ENCODE measurements around the gene NINL. TPM values are rescaled to one million over a fixed set of nuclear protein-coding genes. Genes with fewer than 3 reads are reported as not detected.
"Not testable (repeated sequence)": the region's sequence is repeated elsewhere in the genome, so short reads cannot be mapped to it uniquely, and the experiment has no call there.

NINL gene
- total and polyA plus RNA-seq, 10 donors = 3.1 to 16.1 (median 8.1) TPM

DNA sequence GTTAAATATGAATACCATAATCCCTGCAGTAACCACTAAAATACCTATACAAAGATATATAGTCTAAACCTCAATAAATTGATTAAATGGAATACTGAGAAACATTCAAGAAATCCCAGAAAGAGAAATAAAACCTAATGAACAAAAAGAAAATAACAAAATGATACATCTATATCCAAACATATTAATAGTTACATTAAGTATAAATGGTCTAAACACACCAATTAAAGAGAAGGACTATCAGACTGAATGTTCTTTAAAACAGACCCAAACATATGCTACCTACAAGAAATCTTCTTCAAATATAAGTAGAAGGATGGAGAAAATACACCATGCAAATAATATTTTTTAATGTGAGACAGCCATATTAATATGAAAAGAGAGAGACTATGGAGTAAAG, 22.0 kb downstream of the NINL start:
- intact Hi-C loops (cut with DNase I; ENCODE audit: low total_unique reads) = no loop called here
- no peak for DNase-seq

DNA sequence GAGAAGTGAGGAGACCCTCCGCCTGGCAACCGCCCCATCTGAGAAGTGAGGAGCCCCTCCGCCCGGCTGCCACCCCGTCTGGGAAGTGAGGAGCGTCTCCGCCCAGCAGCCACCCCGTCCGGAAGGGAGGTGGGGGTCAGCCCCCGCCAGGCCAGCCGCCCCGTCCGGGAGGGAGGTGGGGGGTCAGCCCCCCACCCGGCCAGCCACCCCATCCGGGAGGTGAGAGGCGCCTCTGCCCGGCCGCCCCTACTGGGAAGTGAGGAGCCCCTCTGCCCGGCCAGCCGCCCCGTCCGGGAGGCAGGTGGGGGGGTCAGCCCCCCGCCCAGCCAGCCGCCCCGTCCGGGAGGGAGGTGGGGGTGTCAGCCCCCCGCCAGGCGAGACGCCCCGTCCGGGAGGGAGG, 23.6 kb downstream of the NINL start:
- H3K4me3 ChIP-seq; H3K36me3 ChIP-seq; H3K9me3 ChIP-seq; H3K4me1 ChIP-seq; intact Hi-C loops (cut with DNase I; ENCODE audit: low total_unique reads); DNase-seq; H3K27ac ChIP-seq; H3K27me3 ChIP-seq (replicated peaks in 1 of 7): not testable (repeated sequence)
- 91 to 100% (median 94%) methylated on average over 3 to 31 of the region's 31 CpGs; no CpG with 5 or more reads in 2 of the 5 donors for WGBS, 5 donors

More for the DNA sequence above, 22.0 kb downstream of the NINL start:
- TF ChIP-seq POLR2AphosphoS5 (IDR thresholded peaks at IDR 0.05) = no peak
- Histone ChIP-seq H3K36me3 (no peaks in the 10 kb centered on the region), H3K4me1 (no peaks in the 10 kb centered on the region), H3K27ac (no peak overlapping the region), H3K4me3 (no peak overlapping the region), H3K9me3 (no peaks in the 10 kb centered on the region), H3K27me3 (replicated peaks in 1 of 7) (no peaks in the 10 kb centered on the region)

DNA sequence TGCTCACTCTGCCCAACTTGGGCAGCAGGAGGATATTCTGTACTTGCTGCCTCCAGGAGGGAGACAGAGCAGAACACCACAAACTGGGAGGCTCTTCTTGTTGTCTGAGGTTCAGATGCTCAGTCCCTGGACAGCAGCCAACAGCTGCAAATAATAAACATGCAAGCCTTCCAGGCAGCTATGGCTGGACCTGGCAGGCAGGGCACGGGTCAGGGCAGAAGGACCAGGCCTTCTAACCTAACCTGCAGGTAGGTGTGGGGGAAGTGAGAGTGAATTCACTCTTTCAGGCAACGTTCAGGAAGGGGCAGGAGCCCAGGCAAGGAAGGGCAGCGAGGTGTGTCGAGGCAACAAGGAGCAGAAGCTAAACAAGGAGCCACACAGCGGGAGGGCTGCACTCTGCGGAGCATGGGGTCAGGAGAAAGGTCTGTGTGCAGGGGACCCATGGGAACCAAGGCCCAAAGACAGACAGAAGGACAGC, 31.5 kb downstream of the NINL start:
- 68 to 76% (median 71%) methylated on average over 6 of the region's 6 CpGs for WGBS, 5 donors
- H3K36me3 ChIP-seq = no peaks in the 10 kb centered on the region

DNA sequence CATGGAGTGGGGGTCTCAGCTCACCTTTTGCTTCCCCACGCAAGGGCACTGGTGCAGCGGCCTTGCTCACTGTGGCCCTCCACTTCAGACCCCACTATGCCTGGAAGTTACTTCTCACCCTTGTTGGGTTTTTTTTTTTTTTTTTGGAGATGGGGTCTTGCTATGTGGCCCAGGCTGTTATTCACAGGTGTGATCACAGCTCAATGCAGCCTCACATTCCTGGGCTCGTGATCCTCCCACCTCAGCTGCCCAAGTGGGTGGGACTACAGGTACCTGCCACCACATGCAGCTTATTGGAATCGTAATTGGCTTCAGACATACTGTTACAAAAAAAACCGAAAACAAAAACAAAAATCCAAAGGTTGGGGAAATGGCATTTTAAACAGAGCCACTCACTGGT, 32.4 kb downstream of the NINL start:
- TF ChIP-seq POLR2AphosphoS5 (IDR thresholded peaks at IDR 0.05) (no peak), POLR2A (IDR thresholded peaks at IDR 0.05) (no peak)
- TF ChIP-seq, protein P1, sequence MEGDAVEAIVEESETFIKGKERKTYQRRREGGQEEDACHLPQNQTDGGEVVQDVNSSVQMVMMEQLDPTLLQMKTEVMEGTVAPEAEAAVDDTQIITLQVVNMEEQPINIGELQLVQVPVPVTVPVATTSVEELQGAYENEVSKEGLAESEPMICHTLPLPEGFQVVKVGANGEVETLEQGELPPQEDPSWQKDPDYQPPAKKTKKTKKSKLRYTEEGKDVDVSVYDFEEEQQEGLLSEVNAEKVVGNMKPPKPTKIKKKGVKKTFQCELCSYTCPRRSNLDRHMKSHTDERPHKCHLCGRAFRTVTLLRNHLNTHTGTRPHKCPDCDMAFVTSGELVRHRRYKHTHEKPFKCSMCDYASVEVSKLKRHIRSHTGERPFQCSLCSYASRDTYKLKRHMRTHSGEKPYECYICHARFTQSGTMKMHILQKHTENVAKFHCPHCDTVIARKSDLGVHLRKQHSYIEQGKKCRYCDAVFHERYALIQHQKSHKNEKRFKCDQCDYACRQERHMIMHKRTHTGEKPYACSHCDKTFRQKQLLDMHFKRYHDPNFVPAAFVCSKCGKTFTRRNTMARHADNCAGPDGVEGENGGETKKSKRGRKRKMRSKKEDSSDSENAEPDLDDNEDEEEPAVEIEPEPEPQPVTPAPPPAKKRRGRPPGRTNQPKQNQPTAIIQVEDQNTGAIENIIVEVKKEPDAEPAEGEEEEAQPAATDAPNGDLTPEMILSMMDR (IDR thresholded peaks at IDR 0.05 in 8 of 11, conservative IDR thresholded peaks at IDR 0.05 in 3 of 11) = no peak
- Histone ChIP-seq H3K36me3 (no peaks in the 10 kb centered on the region), H3K4me1 (peaks cover 0 to 26% (median 6%) of the 10 kb centered on the region in 6 donors), H3K27me3 (replicated peaks in 1 of 7) (no peaks in the 10 kb centered on the region), H3K4me3 (no peak overlapping the region), H3K9me3 (no peaks in the 10 kb centered on the region), H3K27ac (no peak overlapping the region)
- no peak for DNase-seq
- 89 to 98% (median 91%) methylated on average over 5 of the region's 5 CpGs for WGBS, 5 donors
- intact Hi-C loops (cut with DNase I; ENCODE audit: low total_unique reads) = no loop called here

More for the DNA sequence above, 31.5 kb downstream of the NINL start:
- H3K27me3 ChIP-seq (replicated peaks in 1 of 7) = no peaks in the 10 kb centered on the region
- DNase-seq = no peak
- no peaks in the 10 kb centered on the region for H3K9me3 ChIP-seq
- peaks cover 0 to 26% (median 6%) of the 10 kb centered on the region in 6 donors for H3K4me1 ChIP-seq
- no peak overlapping the region for H3K27ac ChIP-seq
- no peak for TF ChIP-seq POLR2A (IDR thresholded peaks at IDR 0.05)
- no peak for TF ChIP-seq POLR2AphosphoS5 (IDR thresholded peaks at IDR 0.05)
- TF ChIP-seq, protein P1 (IDR thresholded peaks at IDR 0.05 in 8 of 11, conservative IDR thresholded peaks at IDR 0.05 in 3 of 11) = no peak
- no peak overlapping the region for H3K4me3 ChIP-seq
- intact Hi-C loops (cut with DNase I; ENCODE audit: low total_unique reads) = no loop called here

DNA sequence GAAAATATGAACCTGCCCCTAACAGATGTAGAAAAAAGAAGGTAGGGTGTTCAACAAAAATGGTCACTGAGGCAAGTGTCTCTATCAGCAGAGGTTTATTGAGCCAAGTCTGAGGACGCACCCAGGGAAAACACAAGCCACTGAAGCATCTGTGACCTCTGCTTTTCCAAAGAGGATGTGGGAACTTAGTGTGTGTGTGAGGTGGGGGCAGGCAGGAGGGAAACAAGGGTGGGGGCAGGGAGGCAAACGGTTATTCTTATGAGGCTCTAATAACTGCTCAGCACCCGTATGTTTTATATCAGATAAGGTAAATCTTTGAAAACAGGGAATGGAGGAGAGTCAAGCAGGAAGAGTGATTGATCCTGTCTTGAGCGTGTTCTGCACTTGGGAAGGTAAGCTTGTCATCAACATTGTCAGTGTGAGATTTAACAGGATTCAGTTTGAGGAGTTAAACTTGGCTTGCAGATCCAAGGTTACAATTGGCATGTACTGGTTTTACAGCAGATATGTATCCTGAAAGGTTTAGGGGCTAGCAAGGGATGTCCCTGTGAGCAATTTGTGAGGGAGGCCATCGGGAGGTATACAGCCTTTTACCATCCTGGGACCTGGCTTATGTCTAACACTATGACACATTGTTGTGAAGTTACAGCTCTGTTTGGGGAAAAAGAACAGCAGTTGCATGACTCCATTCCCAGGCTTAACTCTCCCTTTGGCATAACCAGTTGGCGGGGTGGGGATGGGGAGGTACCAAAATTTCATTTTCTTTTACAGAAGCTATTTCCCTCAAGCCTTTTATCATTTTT, 33.7 kb downstream of the NINL start:
- WGBS, 5 donors = 70 to 78% (median 71%) methylated on average over 6 of the region's 6 CpGs
- intact Hi-C loops (cut with DNase I; ENCODE audit: low total_unique reads) = no loop called here
- Histone ChIP-seq H3K9me3 (no peaks in the 10 kb centered on the region), H3K27ac (no peak overlapping the region), H3K36me3 (no peaks in the 10 kb centered on the region), H3K4me1 (peaks cover 0 to 26% (median 6%) of the 10 kb centered on the region in 6 donors), H3K27me3 (replicated peaks in 1 of 7) (no peaks in the 10 kb centered on the region), H3K4me3 (no peak overlapping the region)
- TF ChIP-seq POLR2A (IDR thresholded peaks at IDR 0.05) (no peak), POLR2AphosphoS5 (IDR thresholded peaks at IDR 0.05) (no peak)
- TF ChIP-seq, protein P1 (IDR thresholded peaks at IDR 0.05 in 8 of 11, conservative IDR thresholded peaks at IDR 0.05 in 3 of 11) = no peak
- DNase-seq = no peak

DNA sequence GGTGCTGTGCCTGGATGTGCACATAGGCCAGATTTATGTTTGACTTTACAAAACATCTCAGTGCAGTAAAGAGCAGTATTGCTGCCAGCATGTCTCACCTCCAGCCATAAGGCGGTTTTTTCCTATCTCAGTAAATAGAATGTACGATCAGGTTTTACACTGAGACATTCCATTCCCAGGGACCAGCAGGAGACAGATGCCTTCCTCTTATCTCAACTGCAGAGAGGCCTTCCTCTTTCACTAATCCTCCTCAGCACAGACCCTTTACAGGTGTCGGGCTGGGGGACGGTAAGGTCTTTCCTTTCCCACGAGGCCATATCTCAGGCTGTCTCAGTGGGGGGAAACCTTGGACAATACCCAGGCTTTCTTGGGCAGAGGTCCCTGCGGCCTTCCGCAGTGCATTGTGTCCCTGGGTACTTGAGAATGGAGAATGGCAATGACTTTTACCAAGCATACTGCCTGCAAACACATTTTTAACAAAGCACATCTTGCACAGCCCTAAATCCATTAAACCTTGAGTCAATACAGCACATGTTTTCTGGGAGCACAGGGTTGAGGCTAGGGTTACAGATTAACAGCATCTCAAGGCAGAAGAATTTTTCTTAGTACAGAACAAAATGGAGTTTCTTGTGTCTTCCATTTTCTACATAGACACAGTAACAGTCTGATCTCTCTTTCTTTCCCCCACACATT, 34.5 kb downstream of the NINL start:
- H3K27ac ChIP-seq; DNase-seq; H3K27me3 ChIP-seq (replicated peaks in 1 of 7); H3K4me3 ChIP-seq; H3K9me3 ChIP-seq; H3K36me3 ChIP-seq; intact Hi-C loops (cut with DNase I; ENCODE audit: low total_unique reads): not testable (repeated sequence)
- H3K4me1 ChIP-seq = peaks cover 0 to 26% (median 6%) of the 10 kb centered on the region in 6 donors
- WGBS, 5 donors = 73 to 86% (median 78%) methylated on average over 7 of the region's 7 CpGs

Data from spleen (tissue), 11 donors.